Astrocyte (in vitro differentiated cells and primary cell): ENCODE data around the gene CD109.

Experiments used
- CTCF ChIP-seq: IDR thresholded peaks from 2 replicates; pipeline ENCODE4 v1.5.1; 2011; ENCODE audit warnings: low read depth, mild to moderate bottlenecking, inconsistent platforms, low read length, moderate library complexity; ENCODE audit not compliant: insufficient read depth
- EZH2 ChIP-seq: IDR thresholded peaks from 2 replicates; pipeline ENCODE4 v1.6.1; 2012; ENCODE audit warnings: mild to moderate bottlenecking, low read length, inconsistent platforms; ENCODE audit not compliant: insufficient read depth

DNA sequence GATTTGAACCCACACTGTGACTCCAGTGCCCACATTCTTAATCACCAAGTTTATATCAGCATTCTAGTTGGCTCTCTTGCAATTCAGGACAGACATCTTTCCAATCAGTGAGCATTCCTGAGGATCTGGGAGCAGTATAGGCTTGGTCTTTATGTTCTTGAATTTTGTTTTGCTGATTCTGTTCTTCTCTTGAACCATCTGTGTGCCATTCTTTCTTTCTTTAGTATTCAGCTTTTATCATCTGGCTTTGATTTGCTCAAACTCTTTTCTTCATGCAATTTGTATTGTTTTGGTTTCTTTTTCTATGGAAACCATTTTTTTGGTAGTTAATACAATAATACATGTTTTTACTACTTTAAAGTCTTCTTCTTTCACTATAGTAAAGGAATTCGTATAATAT, 162.4 kb downstream of the CD109 start:
- TF ChIP-seq CTCF: no peak
- TF ChIP-seq EZH2: no peak
